NT2/D1 (cell line): ENCODE data around the gene CCDC188.

ENCODE experiments used
- DNase-seq: peaks from one replicate; pipeline ENCODE4 v3.0.0-alpha.2; 2011; ENCODE audit warnings: low read depth, low spot score
- H3K27me3 ChIP-seq: 2 replicates; pipeline ENCODE4 v1.6.0; 2011; ENCODE audit warnings: mild to moderate bottlenecking; ENCODE audit not compliant: insufficient read length, insufficient read depth
- H3K36me3 ChIP-seq: 2 replicates; pipeline ENCODE4 v1.6.1; 2011; ENCODE audit warnings: mild to moderate bottlenecking, low read length, mixed read lengths; ENCODE audit not compliant: insufficient read depth, insufficient read length
- H3K4me1 ChIP-seq: 2 replicates; pipeline ENCODE4 v1.5.1; 2011; ENCODE audit not compliant: insufficient read depth, insufficient read length
- H3K4me3 ChIP-seq: 2 replicates; pipeline ENCODE4 v1.5.1; 2011; ENCODE audit warnings: low read depth; ENCODE audit not compliant: insufficient read length
- H3K9ac ChIP-seq: 2 replicates; pipeline ENCODE4 v1.6.0; 2011; ENCODE audit warnings: low read depth; ENCODE audit not compliant: insufficient read length
- H3K9me3 ChIP-seq: 2 replicates; pipeline ENCODE4 v1.5.1; 2011; ENCODE audit warnings: mild to moderate bottlenecking, low read length; ENCODE audit not compliant: insufficient read depth
- SUZ12 ChIP-seq: IDR thresholded peaks from 2 replicates; pipeline ENCODE4 v1.6.1; 2011; ENCODE audit not compliant: insufficient read length, insufficient read depth; ENCODE audit errors: extremely low read depth
- YY1 ChIP-seq: IDR thresholded peaks from 2 replicates; pipeline ENCODE4 v1.6.1; 2011; ENCODE audit not compliant: insufficient read length, insufficient read depth
- ZNF274 ChIP-seq: IDR thresholded peaks from 2 replicates; pipeline ENCODE4 v1.6.1; 2011; ENCODE audit warnings: mild to moderate bottlenecking, low read depth, low read length

Gene CCDC188

GRCh38 chr22:20128902-20129746, 21.7 kb downstream of the CCDC188 start:
- Histone ChIP-seq H3K9ac (no peak overlapping the region), H3K27me3 (no peaks in the 10 kb centered on the region), H3K36me3 (peaks cover 46% of the 10 kb centered on the region), H3K4me3 (no peak overlapping the region), H3K4me1 (peaks cover 13% of the 10 kb centered on the region), H3K9me3 (no peaks in the 10 kb centered on the region)
- TF ChIP-seq YY1 (no peak), ZNF274 (no peak), SUZ12 (no peak)
- DNase-seq: no peak

DNA sequence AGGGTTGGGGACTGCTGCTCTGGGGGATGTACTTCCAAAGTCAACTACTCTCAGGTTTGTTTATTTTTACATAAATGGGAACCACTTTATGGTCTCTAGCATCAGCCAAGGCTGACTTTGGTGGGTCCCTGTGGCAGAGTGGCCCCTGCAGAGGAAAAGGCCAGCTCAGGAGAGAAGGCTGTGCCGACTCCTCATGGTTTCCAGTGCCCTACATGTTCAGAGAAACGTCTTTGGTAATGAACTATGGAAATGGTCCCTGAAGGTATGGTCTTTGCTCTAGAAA, 22.3 kb downstream of the CCDC188 start:
- Histone ChIP-seq H3K4me1 (peaks cover 8% of the 10 kb centered on the region), H3K4me3 (no peak overlapping the region), H3K27me3 (no peaks in the 10 kb centered on the region), H3K36me3 (peaks cover 52% of the 10 kb centered on the region), H3K9me3 (no peaks in the 10 kb centered on the region), H3K9ac (no peak overlapping the region)
- DNase-seq: no peak
- TF ChIP-seq SUZ12 (no peak), ZNF274 (no peak), YY1 (no peak)

- Histone ChIP-seq H3K27me3 (no peaks in the 10 kb centered on the region), H3K4me1 (peaks cover 9% of the 10 kb centered on the region), H3K4me3 (no peak overlapping the region), H3K9me3 (no peaks in the 10 kb centered on the region), H3K9ac (no peak overlapping the region), H3K36me3 (peaks cover 56% of the 10 kb centered on the region)
- DNase-seq: no peak
- no peak for TF ChIP-seq ZNF274
- no peak for TF ChIP-seq SUZ12
- TF ChIP-seq YY1: no peak
These were observed 22.8 kb downstream of the CCDC188 start for GRCh38 chr22:20127869-20128618.

GRCh38 chr22:20127318-20127868, 23.5 kb downstream of the CCDC188 start:
- Histone ChIP-seq H3K27me3 (no peaks in the 10 kb centered on the region), H3K36me3 (peaks cover 62% of the 10 kb centered on the region), H3K4me3 (no peak overlapping the region), H3K9me3 (no peaks in the 10 kb centered on the region), H3K4me1 (peaks cover 6% of the 10 kb centered on the region), H3K9ac (no peak overlapping the region)
- TF ChIP-seq SUZ12 (no peak), ZNF274 (no peak), YY1 (no peak)
- DNase-seq: no peak

GRCh38 chr22:20126284-20127029, 24.4 kb downstream of the CCDC188 start:
- Histone ChIP-seq H3K36me3 (peaks cover 71% of the 10 kb centered on the region), H3K4me1 (peaks cover 8% of the 10 kb centered on the region), H3K9ac (no peak overlapping the region), H3K27me3 (no peaks in the 10 kb centered on the region), H3K4me3 (no peak overlapping the region), H3K9me3 (no peaks in the 10 kb centered on the region)
- no peak for TF ChIP-seq ZNF274
- DNase-seq: no peak

DNA sequence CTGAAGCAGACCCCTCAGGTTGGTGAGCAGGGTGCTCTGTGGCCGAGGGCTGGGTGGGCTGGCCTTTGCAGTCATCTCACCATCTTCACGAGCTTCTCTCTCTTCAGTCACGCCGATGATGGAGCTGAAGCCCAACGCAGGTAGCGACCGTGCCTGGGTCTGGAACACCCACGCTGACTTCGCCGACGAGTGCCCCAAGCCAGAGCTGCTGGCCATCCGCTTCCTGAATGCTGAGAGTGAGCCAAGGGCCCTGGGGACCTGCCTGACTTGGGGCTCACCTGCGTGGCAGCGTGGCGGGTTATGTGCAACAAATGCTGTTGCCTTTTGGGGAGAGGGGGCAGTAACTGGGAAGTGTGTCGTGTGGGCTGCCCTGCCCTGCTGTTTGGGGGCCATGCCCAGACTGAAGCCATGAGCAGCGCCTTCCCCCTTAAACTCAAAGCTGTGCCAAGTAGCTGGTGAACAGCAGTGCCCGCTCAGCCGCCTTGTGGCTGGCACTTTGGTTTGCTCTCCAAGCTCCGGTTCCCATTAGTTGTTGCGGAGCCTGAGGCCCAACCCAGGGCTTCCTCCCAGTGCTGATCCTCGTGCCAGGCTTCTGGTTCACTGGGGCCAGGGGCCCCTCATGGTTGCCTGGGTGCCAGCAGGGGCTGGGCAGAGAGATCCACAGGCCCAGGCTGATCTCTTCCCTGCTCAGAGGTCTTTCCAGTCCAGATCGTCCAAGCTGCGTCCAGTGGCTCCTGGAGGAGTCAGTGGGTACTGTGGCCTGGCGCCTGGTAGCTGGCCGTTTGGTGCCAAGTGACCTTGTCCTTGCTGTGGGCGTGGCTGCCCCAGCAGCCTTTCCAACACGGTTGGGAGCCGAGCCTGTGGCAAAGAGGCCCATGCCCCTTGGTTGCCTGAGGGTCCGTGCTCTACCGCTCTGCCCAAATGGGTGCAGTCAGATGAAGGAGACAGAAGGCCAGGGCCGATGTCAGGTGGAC, 25.4 kb downstream of the CCDC188 start:
- TF ChIP-seq ZNF274 (no peak), YY1 (no peak), SUZ12 (no peak)
- peaks cover 77% of the 10 kb centered on the region for H3K36me3 ChIP-seq
- H3K9ac ChIP-seq: no peak overlapping the region
- H3K4me3 ChIP-seq: no peak overlapping the region
- H3K27me3 ChIP-seq: no peaks in the 10 kb centered on the region
- H3K9me3 ChIP-seq: no peaks in the 10 kb centered on the region
- no peak for DNase-seq
- H3K4me1 ChIP-seq: peaks cover 9% of the 10 kb centered on the region
